ENCODE measurements around the gene TMEM201. TPM values are rescaled to one million over a fixed set of nuclear protein-coding genes. Genes with fewer than 3 reads are reported as not detected.

Gene TMEM201
- total and polyA plus RNA-seq, 2 of the 8 experiments (the other 6 are each of a cell fraction or from before 2014, with no cell fraction given), result 8.2 to 27.1 TPM

DNA sequence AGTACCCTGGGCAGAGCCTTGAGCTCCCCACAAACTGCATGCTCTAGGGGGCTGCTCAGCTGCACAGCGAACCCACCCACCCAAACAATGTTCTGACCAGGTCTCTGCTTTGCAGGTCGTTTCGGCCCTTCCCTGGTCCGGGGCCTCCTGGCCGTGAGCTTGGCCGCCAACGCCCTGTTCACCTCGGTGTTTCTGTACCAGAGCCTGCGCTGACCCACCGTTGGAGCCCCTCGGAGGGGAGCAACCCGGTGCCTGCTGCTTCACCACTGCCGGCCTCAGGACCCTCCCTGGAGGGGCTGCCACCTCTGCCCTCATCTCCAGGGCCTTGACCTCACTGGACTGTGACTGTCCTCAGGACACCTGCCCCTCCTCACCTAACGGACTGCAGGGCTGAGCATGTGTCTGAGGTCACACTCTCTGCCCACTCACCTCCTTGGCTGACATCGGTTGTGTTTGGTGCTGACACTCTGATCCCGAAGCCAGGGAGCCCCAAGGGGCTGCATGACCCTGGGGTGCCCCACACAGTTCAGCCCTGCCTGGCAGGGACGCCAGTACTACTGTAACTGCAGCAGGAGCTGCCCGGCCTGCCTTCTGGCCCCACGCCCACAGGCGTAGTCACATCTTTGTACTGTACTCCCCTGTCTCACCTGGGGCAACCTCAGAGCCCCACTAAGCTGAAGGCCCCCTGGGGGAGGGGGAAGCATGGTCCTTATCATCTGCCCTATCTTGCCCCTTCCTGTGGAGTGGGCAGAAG, 24.3 kb downstream of the TMEM201 start:
- no peak overlapping the region for H3K4ac ChIP-seq (replicated peaks; ENCODE audit: insufficient read length, low read depth, low read length)
- H3K36me3 ChIP-seq (ENCODE audit: control insufficient read depth in 2 of 4, insufficient read depth in 4 of 4, low read length in 3 of 4), result peaks cover 4 to 24% (median 17%) of the 10 kb centered on the region in 4 experiments; a peak in 5 of 8 replicates
- no peak overlapping the region for H3K18ac ChIP-seq (ENCODE audit: extremely low read depth, low read length)
- H2BK20ac ChIP-seq (ENCODE audit: low read length), result no peak overlapping the region
- H3K27ac ChIP-seq (ENCODE audit: low read depth, low read length), result no peak overlapping the region
- WGBS, 2 experiments (ENCODE audit: extremely low coverage in 1 of 2, insufficient coverage in 1 of 2, insufficient read length in 1 of 2, insufficient replicate concordance in 2 of 2, low coverage in 1 of 2, low lambda C conversion rate in 2 of 2, missing lambda C conversion rate in 1 of 2), result 93% methylated on average over 20 of the region's 20 CpGs; no CpG with 5 or more reads in 1 of the 2 experiments
- no peaks in the 10 kb centered on the region for H3K27me3 ChIP-seq (replicated peaks in 1 of 4; ENCODE audit: control insufficient read depth in 3 of 4, extremely low read depth in 1 of 4, insufficient read depth in 3 of 4, low read length in 3 of 4)
- H2AK5ac ChIP-seq (ENCODE audit: low read depth, low read length), result no peak overlapping the region
- no peak overlapping the region for H2BK12ac ChIP-seq (ENCODE audit: low read depth, low read length)
- TF ChIP-seq KDM5A (IDR thresholded peaks at IDR 0.05; ENCODE audit: low read length) (no peak), EP300 (IDR thresholded peaks at IDR 0.05; ENCODE audit: borderline replicate concordance in 1 of 2, low read depth in 2 of 2, low read length in 2 of 2) (no peak)
- TF ChIP-seq, protein P1, sequence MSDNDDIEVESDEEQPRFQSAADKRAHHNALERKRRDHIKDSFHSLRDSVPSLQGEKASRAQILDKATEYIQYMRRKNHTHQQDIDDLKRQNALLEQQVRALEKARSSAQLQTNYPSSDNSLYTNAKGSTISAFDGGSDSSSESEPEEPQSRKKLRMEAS (IDR thresholded peaks at IDR 0.05), result no peak
- no peak overlapping the region for H4K91ac ChIP-seq (replicated peaks; ENCODE audit: insufficient read length, low read length)
- H3K14ac ChIP-seq (ENCODE audit: insufficient read length), result no peak overlapping the region
- H3K9me3 ChIP-seq (ENCODE audit: insufficient read depth in 2 of 2, low read depth in 1 of 2, low read length in 1 of 2), result no peaks in the 10 kb centered on the region
- H4K8ac ChIP-seq (ENCODE audit: extremely low read depth, insufficient read depth, low read length), result no peak overlapping the region
- no peaks in the 10 kb centered on the region for H3K79me2 ChIP-seq (ENCODE audit: control insufficient read depth in 1 of 2, insufficient read depth in 2 of 2, low read length in 2 of 2)
- no peak overlapping the region for H3K9ac ChIP-seq (replicated peaks in 1 of 4; ENCODE audit: extremely low read depth in 1 of 4, low read depth in 3 of 4, low read length in 3 of 4)
- H2BK5ac ChIP-seq (ENCODE audit: low read depth, low read length), result no peak overlapping the region
- DNase-seq (ENCODE audit: low read depth in 1 of 2, low spot score in 2 of 2) (peak in 1 of 2 experiments; percentile 39), FAIRE-seq (no peak)
- no peak overlapping the region for H3K56ac ChIP-seq (replicated peaks; ENCODE audit: insufficient read length, low read depth, low read length)
- no peaks in the 10 kb centered on the region; a peak in 1 of 7 replicates for H3K4me1 ChIP-seq (replicated peaks in 1 of 4; ENCODE audit: control insufficient read depth in 3 of 4, insufficient read depth in 4 of 4, low read length in 3 of 4)
- no peaks in the 10 kb centered on the region; the same call in 1 of the 2 replicates for H3K79me1 ChIP-seq (ENCODE audit: low read depth, low read length)
- no peak overlapping the region for H2BK15ac ChIP-seq (ENCODE audit: low read length)
- no peaks in the 10 kb centered on the region for H3K23me2 ChIP-seq (ENCODE audit: low read depth, low read length)
- no peak overlapping the region for H3K23ac ChIP-seq (ENCODE audit: insufficient read length)
- H4K20me1 ChIP-seq (replicated peaks in 1 of 2; ENCODE audit: control insufficient read depth in 1 of 2, insufficient read depth in 2 of 2, low read length in 2 of 2), result peaks cover 0 to 7% of the 10 kb centered on the region in 2 experiments
- POLR2A ChIA-PET (ENCODE audit: partially characterized antibody), result interaction anchor here (2.2 kb wide), 1 partner anchor 8 kb away, joined by 7 read pairs; no protein-coding TSS in a partner anchor
- no peak overlapping the region for H3K4me3 ChIP-seq (ENCODE audit: extremely low read depth in 1 of 4, insufficient read depth in 2 of 4, low read depth in 3 of 4, low read length in 4 of 4)
- no peak overlapping the region for H4K5ac ChIP-seq (ENCODE audit: insufficient read length, low read depth, low read length)
- no peak overlapping the region for H2BK120ac ChIP-seq (replicated peaks; ENCODE audit: low read depth, low read length)
- CTCF ChIA-PET (ENCODE audit: partially characterized antibody), result interaction anchor here (1.1 to 6.7 kb wide), 6 partner anchors 8 to 108 kb away, joined by 3 to 77 read pairs (median 4); no protein-coding TSS in a partner anchor
- no peak overlapping the region for H3K4me2 ChIP-seq (ENCODE audit: insufficient read depth in 1 of 2, low read depth in 2 of 2, low read length in 2 of 2)
- no peak overlapping the region for H2AFZ ChIP-seq (ENCODE audit: low read length)
